IgD-negative memory B cell (primary cell): ENCODE results near the gene TJAP1. TPM values are rescaled to one million over a fixed set of nuclear protein-coding genes. Genes with fewer than 3 reads are reported as not detected.
"Not testable (repeated sequence)": the region's sequence is repeated elsewhere in the genome, so short reads cannot be mapped to it uniquely, and the experiment has no call there.

Experiments
- H3K27ac Mint-ChIP-seq, 3 donors: one replicate each; pipeline ENCODE4 v1.8.0; 2020 to 2022; ENCODE audit warnings: mild to moderate bottlenecking in 3 of 3, mixed read lengths in 3 of 3, moderate library complexity in 1 of 3
- H3K27me3 Mint-ChIP-seq: one replicate; pipeline ENCODE4 v1.8.0; 2021; ENCODE audit warnings: mixed read lengths
- H3K36me3 Mint-ChIP-seq: one replicate; pipeline ENCODE4 v1.8.0; 2020; ENCODE audit warnings: mild to moderate bottlenecking, mixed read lengths
- H3K4me1 Mint-ChIP-seq, 3 donors: one replicate each; pipeline ENCODE4 v1.8.0; 2020 to 2022; ENCODE audit warnings: mixed read lengths in 3 of 3, mild to moderate bottlenecking in 1 of 3
- H3K4me3 Mint-ChIP-seq, 4 donors: one replicate each; pipeline ENCODE4 v1.8.0; 2020 to 2022; ENCODE audit warnings: mild to moderate bottlenecking in 4 of 4, mixed read lengths in 4 of 4, moderate library complexity in 3 of 4
- H3K9me3 Mint-ChIP-seq, 3 donors: one replicate each; pipeline ENCODE4 v1.8.0; 2020 to 2021; ENCODE audit warnings: mixed read lengths in 3 of 3, mild to moderate bottlenecking in 1 of 3
- polyA plus RNA-seq: library from polyadenylated mRNA; unstranded; fragments of 300-500 nt; fragmentation: Illumina TruSeq; gene quantifications from one replicate; pipeline ENCODE4 v1.2.3, GENCODE V29; 2021

Gene TJAP1
- polyA plus RNA-seq, 1 donor from 2014 or later, result 9.2 TPM

- not testable (repeated sequence) for H3K36me3 Mint-ChIP-seq, H3K4me3 Mint-ChIP-seq, H3K9me3 Mint-ChIP-seq, H3K27ac Mint-ChIP-seq, H3K27me3 Mint-ChIP-seq, H3K4me1 Mint-ChIP-seq
Measured at GRCh38 chr6:43498291-43498690, 20.9 kb downstream of the TJAP1 start.

- Mint-ChIP-seq H3K4me3 (peak overlapping the region in 1 of 4 donors; percentile 49), H3K27me3 (no peaks in the 10 kb centered on the region), H3K36me3 (peaks cover 1% of the 10 kb centered on the region), H3K4me1 (peaks cover 0 to 3% (median 2%) of the 10 kb centered on the region in 3 donors), H3K9me3 (no peaks in the 10 kb centered on the region), H3K27ac (no peak overlapping the region)
Measured at GRCh38 chr6:43499028-43499815, 21.9 kb downstream of the TJAP1 start.

GRCh38 chr6:43500921-43501320 is 23.6 kb downstream of the TJAP1 start:
- Mint-ChIP-seq H3K27me3 (no peaks in the 10 kb centered on the region), H3K4me1 (no peaks in the 10 kb centered on the region), H3K9me3 (no peaks in the 10 kb centered on the region), H3K36me3 (peaks cover 1% of the 10 kb centered on the region), H3K27ac (no peak overlapping the region), H3K4me3 (no peak overlapping the region)

- peaks cover 1% of the 10 kb centered on the region for H3K36me3 Mint-ChIP-seq
- no peaks in the 10 kb centered on the region for H3K9me3 Mint-ChIP-seq
- no peak overlapping the region for H3K4me3 Mint-ChIP-seq
- H3K27ac Mint-ChIP-seq, result no peak overlapping the region
- H3K4me1 Mint-ChIP-seq, result peaks cover 0 to 3% (median 2%) of the 10 kb centered on the region in 3 donors
- H3K27me3 Mint-ChIP-seq, result peaks cover 1% of the 10 kb centered on the region
Measured at GRCh38 chr6:43502666-43503065, 25.3 kb downstream of the TJAP1 start.

DNA sequence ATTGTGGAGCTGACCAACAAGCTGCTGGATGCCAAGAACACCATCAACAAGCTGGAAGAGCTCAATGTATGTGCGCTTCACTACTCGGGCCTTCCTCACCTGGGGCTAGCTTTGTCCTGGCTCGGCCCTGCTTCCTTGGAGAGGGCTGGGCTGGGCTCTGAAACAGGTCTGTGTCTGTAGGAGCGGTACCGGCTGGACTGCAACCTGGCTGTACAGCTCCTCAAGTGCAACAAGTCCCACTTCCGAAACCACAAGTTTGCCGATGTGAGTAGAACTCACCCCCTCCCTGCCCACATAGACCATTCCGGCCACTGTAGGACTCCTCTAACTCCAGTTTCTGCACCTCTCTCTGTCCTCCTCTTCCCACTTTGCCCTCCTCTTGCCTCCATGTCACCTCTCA is 26.1 kb downstream of the TJAP1 start:
- Mint-ChIP-seq H3K27ac (peak overlapping the region in 2 of 3 donors; percentile 3 to 24), H3K36me3 (peaks cover 1% of the 10 kb centered on the region), H3K4me1 (peaks cover 0 to 3% (median 2%) of the 10 kb centered on the region in 3 donors), H3K9me3 (no peaks in the 10 kb centered on the region), H3K4me3 (peak overlapping the region in 1 of 4 donors; percentile 58), H3K27me3 (peaks cover 5% of the 10 kb centered on the region)

DNA sequence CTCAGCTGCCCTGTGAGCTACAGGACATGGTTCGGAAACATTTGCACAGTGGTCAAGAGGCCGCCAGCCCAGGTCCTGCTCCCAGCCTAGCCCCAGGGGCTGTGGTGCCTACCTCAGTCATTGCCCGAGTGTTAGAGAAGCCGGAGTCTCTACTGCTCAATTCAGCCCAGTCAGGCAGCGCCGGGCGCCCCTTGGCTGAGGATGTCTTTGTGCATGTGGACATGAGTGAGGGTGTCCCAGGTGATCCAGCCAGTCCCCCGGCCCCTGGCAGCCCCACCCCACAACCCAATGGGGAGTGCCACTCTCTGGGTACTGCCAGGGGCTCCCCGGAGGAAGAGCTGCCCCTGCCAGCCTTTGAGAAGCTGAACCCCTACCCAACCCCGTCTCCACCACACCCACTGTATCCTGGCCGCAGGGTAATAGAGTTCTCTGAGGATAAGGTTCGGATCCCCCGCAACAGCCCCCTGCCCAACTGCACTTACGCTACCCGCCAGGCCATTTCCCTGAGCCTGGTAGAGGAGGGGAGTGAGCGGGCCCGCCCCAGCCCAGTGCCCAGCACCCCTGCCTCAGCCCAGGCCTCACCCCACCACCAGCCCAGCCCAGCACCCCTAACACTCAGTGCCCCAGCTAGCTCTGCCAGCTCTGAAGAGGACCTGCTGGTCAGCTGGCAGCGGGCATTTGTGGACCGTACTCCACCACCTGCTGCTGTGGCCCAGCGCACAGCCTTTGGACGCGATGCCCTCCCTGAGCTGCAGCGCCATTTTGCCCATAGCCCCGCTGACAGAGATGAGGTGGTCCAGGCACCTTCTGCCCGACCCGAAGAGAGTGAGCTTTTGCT is 27.6 kb downstream of the TJAP1 start:
- Mint-ChIP-seq H3K9me3 (peaks cover 0 to 2% (median 0%) of the 10 kb centered on the region in 3 donors), H3K4me3 (no peak overlapping the region), H3K36me3 (peaks cover 1% of the 10 kb centered on the region), H3K27ac (peak overlapping the region in 1 of 3 donors; percentile 57), H3K27me3 (peaks cover 13% of the 10 kb centered on the region), H3K4me1 (peaks cover 7 to 11% (median 7%) of the 10 kb centered on the region in 3 donors)

DNA sequence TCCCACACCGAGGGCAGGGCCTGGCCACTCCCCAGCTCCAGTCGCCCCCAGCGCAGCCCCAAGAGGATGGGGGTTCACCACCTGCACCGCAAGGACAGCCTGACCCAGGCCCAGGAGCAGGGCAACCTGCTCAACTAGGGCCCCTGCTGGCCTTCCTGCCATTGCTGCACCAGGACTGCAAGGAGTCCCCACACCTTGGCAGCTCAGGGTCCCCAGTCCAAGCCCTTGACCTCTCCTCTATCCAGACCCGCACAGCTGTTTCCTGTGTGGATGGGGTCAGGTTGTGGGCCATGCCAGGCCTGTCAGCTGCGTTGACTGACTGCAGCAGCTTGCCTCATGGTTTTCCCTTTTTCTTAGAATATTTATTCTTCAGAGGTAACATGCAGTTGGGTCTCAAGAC is 28.3 kb downstream of the TJAP1 start:
- H3K27ac Mint-ChIP-seq, result peak overlapping the region in 1 of 3 donors; percentile 57
- no peak overlapping the region for H3K4me3 Mint-ChIP-seq
- peaks cover 7 to 11% (median 7%) of the 10 kb centered on the region in 3 donors for H3K4me1 Mint-ChIP-seq
- peaks cover 0 to 2% (median 0%) of the 10 kb centered on the region in 3 donors for H3K9me3 Mint-ChIP-seq
- peaks cover 1% of the 10 kb centered on the region for H3K36me3 Mint-ChIP-seq
- H3K27me3 Mint-ChIP-seq, result peaks cover 13% of the 10 kb centered on the region

DNA sequence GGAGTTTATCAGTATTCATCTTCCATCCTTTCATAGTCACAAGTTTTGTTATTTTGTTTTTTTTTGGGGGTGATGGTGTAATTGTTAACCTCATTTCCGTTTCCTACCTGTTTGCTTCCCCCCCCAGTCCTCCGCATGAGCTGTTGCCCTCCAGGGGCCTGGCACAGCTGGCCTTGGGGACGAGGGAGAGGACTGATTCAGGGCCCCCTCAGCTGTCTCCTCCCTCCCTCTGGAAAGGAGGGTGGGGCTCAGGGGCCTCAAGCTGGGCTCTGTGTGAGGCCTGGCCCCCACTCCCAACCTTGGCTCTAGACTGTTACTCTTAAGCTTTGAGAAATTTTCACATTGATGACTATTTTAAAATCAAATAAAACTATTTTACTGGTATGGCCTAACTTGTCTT is 28.8 kb downstream of the TJAP1 start:
- peaks cover 7 to 11% (median 7%) of the 10 kb centered on the region in 3 donors for H3K4me1 Mint-ChIP-seq
- peaks cover 1% of the 10 kb centered on the region for H3K36me3 Mint-ChIP-seq
- no peak overlapping the region for H3K4me3 Mint-ChIP-seq
- peaks cover 13% of the 10 kb centered on the region for H3K27me3 Mint-ChIP-seq
- H3K9me3 Mint-ChIP-seq, result peaks cover 0 to 2% (median 0%) of the 10 kb centered on the region in 3 donors
- peak overlapping the region in 1 of 3 donors; percentile 77 for H3K27ac Mint-ChIP-seq

DNA sequence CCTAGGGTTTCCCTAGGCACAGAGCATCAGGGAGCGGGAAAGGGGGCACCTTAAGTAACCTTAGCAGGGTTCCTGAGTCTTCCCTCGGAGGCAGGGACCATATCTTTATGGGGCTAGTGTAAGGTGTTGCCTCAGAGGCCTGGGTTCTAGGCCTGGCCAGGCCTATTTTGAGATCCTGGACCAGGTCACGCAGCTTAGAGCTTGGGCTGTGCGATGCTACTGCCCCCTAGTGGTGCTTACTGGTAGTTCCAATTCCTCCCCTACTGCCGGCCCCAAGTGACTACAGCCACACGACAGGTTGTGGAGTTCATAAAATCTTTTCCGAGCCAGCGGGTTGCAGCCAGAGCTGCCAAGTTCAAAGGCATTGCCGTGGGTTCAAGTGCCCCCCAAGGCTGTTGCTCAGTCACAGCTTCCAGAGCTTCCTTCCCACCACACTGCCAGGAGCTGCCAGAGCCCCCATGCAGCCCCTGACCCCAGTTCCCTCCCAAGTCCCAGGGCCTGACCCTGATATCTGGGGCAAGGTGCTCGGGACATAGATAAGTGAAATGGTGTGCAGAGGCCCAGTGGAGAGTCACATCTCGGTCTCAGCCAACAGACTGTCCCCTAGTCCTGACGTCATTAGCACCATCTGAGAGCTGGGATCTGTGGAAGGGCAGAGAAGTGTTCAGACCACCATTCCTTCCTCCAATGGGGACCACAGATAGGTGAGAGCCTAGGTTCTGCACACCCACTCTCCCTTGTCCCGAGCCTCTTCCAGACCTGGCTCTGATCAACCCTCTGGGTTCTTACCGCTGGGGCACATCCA is 29.5 kb downstream of the TJAP1 start:
- Mint-ChIP-seq H3K36me3 (no peaks in the 10 kb centered on the region), H3K27me3 (peaks cover 13% of the 10 kb centered on the region), H3K9me3 (peaks cover 0 to 2% (median 0%) of the 10 kb centered on the region in 3 donors), H3K4me1 (peaks cover 9 to 15% (median 11%) of the 10 kb centered on the region in 3 donors), H3K27ac (peak overlapping the region in 1 of 3 donors; percentile 77), H3K4me3 (peak overlapping the region in 1 of 4 donors; percentile 73)

GRCh38 chr6:43508481-43509141 is 31.2 kb downstream of the TJAP1 start:
- Mint-ChIP-seq H3K4me3 (peak overlapping the region; percentile 48 to 92 (median 89)), H3K36me3 (no peaks in the 10 kb centered on the region), H3K27ac (peak overlapping the region in 2 of 3 donors; percentile 5 to 76)

DNA sequence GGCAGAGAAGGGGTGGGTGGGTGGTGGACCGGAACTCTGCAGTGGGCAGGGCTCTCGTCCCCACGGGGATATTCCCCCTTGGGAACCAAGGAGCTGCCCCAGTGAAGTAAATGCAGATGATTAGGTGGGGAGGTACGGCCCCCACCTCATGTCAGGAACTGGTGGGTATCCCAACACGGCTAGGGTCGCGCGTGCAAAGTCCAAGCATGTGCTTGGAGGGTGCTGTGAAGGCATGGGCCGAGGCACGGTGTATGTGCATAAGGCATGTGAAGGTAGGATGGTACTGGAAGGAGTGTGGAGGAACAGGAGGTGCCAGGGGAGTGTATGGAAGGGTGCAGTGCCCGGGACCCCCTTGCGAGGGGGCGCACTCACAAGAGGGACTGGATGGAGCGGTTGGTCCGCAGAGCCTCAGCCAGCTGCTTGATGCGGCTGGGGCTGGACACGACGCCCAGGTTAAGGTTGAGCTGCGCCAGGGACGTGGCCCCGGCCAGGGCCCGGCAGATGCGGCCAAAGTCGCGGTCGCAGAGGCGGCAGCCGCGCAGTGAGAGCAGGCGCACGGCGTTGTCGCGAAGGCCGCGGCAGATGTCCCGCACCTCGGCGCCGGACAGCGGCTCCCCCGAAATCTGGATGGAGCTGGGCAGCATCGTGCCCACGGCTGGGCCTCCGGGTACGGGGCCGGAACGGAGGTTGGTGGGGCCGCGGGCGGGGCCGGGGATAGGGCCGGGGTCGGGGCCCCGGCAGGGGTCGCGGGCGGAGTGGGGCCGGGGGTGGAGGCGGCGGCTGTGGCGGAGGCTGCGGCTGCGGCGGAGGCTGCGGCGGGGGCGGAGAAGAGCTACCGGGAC is 32.0 kb downstream of the TJAP1 start:
- peak overlapping the region in 2 of 3 donors; percentile 5 to 76 for H3K27ac Mint-ChIP-seq
- H3K4me3 Mint-ChIP-seq, result peak overlapping the region; percentile 48 to 92 (median 89)
- H3K4me1 Mint-ChIP-seq, result peaks cover 11 to 21% (median 15%) of the 10 kb centered on the region in 3 donors
- H3K27me3 Mint-ChIP-seq, result peaks cover 13% of the 10 kb centered on the region
- peaks cover 0 to 2% (median 0%) of the 10 kb centered on the region in 3 donors for H3K9me3 Mint-ChIP-seq
- H3K36me3 Mint-ChIP-seq, result no peaks in the 10 kb centered on the region

More at GRCh38 chr6:43508481-43509141, 31.2 kb downstream of the TJAP1 start:
- peaks cover 13% of the 10 kb centered on the region for H3K27me3 Mint-ChIP-seq
- peaks cover 0 to 2% (median 0%) of the 10 kb centered on the region in 3 donors for H3K9me3 Mint-ChIP-seq
- H3K4me1 Mint-ChIP-seq, result peaks cover 11 to 18% (median 11%) of the 10 kb centered on the region in 3 donors

GRCh38 chr6:43509984-43510826 is 32.8 kb downstream of the TJAP1 start, which contains the start of gene LRRC73:
TSS of gene LRRC73 (minus strand) at chr6:43510346. CDS start at chr6:43509785, 561 bp downstream.
- H3K36me3 Mint-ChIP-seq, result peaks cover 2% of the 10 kb centered on the region
- peaks cover 13% of the 10 kb centered on the region for H3K27me3 Mint-ChIP-seq
- H3K4me1 Mint-ChIP-seq, result peaks cover 11 to 28% (median 21%) of the 10 kb centered on the region in 3 donors
- H3K4me3 Mint-ChIP-seq, result peak within 1 kb of the TSS; percentile 81 to 92 (median 89)
- peak within 1 kb of the TSS in 1 of 3 donors; percentile 63 for H3K27ac Mint-ChIP-seq
- peaks cover 0 to 2% (median 0%) of the 10 kb centered on the region in 3 donors for H3K9me3 Mint-ChIP-seq
